Measurements from ENCODE around the gene SSX1.
"Not testable (repeated sequence)": the region's sequence is repeated elsewhere in the genome, so short reads cannot be mapped to it uniquely, and the experiment has no call there.

The SSX1 gene

DNA sequence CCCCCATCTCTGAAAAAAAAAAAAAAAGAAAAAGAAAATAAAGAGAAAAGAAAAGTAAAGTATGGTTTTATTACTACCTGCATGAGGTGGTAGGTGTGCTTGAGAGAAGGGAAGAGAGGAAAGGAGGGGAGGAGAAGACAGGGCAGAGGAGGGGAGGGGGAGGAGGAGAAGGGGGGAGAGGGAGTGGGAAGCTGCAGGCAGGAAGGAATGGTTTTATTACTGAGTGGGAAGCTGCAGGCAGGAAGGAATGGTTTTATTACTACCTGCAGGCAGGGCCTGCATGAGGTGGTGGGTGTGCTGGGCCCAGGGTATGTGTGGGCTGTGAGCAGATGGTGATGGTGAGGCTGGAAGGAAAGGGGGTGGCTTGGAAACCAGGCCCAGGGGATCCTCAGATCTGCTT is 19.2 kb downstream of the SSX1 start:
- H2AFZ ChIP-seq (ENCODE audit: low read depth, low read length); H3K9me3 ChIP-seq (ENCODE audit: control insufficient read depth, low read length); H3K14ac ChIP-seq (ENCODE audit: low read length in 2 of 2); H3K27ac ChIP-seq (ENCODE audit: low read length, poor library complexity, severe bottlenecking); H3K27me3 ChIP-seq (ENCODE audit: control insufficient read depth in 1 of 2, insufficient read depth in 1 of 2, low read length in 2 of 2); H2BK5ac ChIP-seq (ENCODE audit: low read depth, low read length, poor library complexity, severe bottlenecking); H3K18ac ChIP-seq (ENCODE audit: low read depth in 1 of 2, low read length in 2 of 2); DNase-seq; H3K79me1 ChIP-seq (replicated peaks; ENCODE audit: low read length, poor library complexity, severe bottlenecking); H4K8ac ChIP-seq (ENCODE audit: low read length); H4K91ac ChIP-seq (ENCODE audit: low read length); H2BK15ac ChIP-seq (ENCODE audit: low read depth, poor library complexity, severe bottlenecking); H3K4me3 ChIP-seq (ENCODE audit: insufficient read depth in 1 of 2, low read depth in 1 of 2, low read length in 2 of 2); H3K4ac ChIP-seq (ENCODE audit: low read depth in 1 of 2, low read length in 2 of 2); H2BK120ac ChIP-seq (ENCODE audit: low read depth, low read length); H2AK5ac ChIP-seq (ENCODE audit: low read length, severe bottlenecking); H3K23ac ChIP-seq (ENCODE audit: low read length in 2 of 2); H3K9ac ChIP-seq (ENCODE audit: low read length); H3K36me3 ChIP-seq (ENCODE audit: control insufficient read depth in 1 of 2, insufficient read depth in 2 of 2, low read depth in 1 of 2, low read length in 2 of 2); H2BK12ac ChIP-seq (ENCODE audit: low read length in 2 of 2); H3K4me2 ChIP-seq (ENCODE audit: low read length, poor library complexity, severe bottlenecking); H3K4me1 ChIP-seq (ENCODE audit: control insufficient read depth, insufficient read depth, low read depth, low read length): not testable (repeated sequence)

DNA sequence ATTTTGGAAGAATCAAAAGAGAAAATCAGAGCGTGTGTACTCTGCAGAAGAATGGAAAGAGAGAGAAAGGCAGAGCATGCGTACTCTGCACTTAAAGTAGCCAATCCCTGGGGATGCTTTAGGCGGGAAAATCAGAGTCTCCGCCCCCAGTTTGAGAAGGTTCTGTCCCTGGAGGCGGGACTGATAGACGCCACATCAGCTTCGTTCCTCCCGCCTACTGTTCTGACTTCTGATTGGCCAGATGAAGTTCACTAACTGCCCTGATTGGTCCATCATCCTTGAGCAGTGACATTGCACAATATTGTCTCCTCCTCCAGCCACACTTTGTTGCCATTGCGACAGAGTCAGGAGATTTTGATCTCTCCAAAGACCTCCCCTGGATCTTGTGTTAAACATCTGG is 23.8 kb downstream of the SSX1 start:
- Histone ChIP-seq H3K36me3 (ENCODE audit: control insufficient read depth in 1 of 2, insufficient read depth in 2 of 2, low read depth in 1 of 2, low read length in 2 of 2) (no peaks in the 10 kb centered on the region), H3K4ac (ENCODE audit: low read depth in 1 of 2, low read length in 2 of 2) (no peak overlapping the region), H3K14ac (ENCODE audit: low read length in 2 of 2) (no peak overlapping the region), H2BK5ac (ENCODE audit: low read depth, low read length, poor library complexity, severe bottlenecking) (no peak overlapping the region), H3K18ac (ENCODE audit: low read depth in 1 of 2, low read length in 2 of 2) (no peak overlapping the region), H2AK5ac (ENCODE audit: low read length, severe bottlenecking) (no peak overlapping the region), H4K8ac (ENCODE audit: low read length) (no peak overlapping the region), H3K4me2 (ENCODE audit: low read length, poor library complexity, severe bottlenecking) (no peak overlapping the region), H2BK12ac (ENCODE audit: low read length in 2 of 2) (no peak overlapping the region), H3K23ac (ENCODE audit: low read length in 2 of 2) (no peak overlapping the region), H3K27ac (ENCODE audit: low read length, poor library complexity, severe bottlenecking) (no peak overlapping the region), H2AFZ (ENCODE audit: low read depth, low read length) (no peak overlapping the region), H3K27me3 (ENCODE audit: control insufficient read depth in 1 of 2, insufficient read depth in 1 of 2, low read length in 2 of 2) (no peaks in the 10 kb centered on the region), H3K9ac (ENCODE audit: low read length) (no peak overlapping the region), H4K91ac (ENCODE audit: low read length) (no peak overlapping the region), H3K79me1 (replicated peaks; ENCODE audit: low read length, poor library complexity, severe bottlenecking) (no peaks in the 10 kb centered on the region), H3K4me3 (ENCODE audit: insufficient read depth in 1 of 2, low read depth in 1 of 2, low read length in 2 of 2) (peak overlapping the region in 1 of 2 experiments; percentile 54), H2BK15ac (ENCODE audit: low read depth, poor library complexity, severe bottlenecking) (no peak overlapping the region), H2BK120ac (ENCODE audit: low read depth, low read length) (no peak overlapping the region), H3K9me3 (ENCODE audit: control insufficient read depth, low read length) (no peaks in the 10 kb centered on the region), H3K4me1 (ENCODE audit: control insufficient read depth, insufficient read depth, low read depth, low read length) (no peaks in the 10 kb centered on the region)
- no peak for DNase-seq
- WGBS = 86% methylated on average over 8 of the region's 9 CpGs

DNA sequence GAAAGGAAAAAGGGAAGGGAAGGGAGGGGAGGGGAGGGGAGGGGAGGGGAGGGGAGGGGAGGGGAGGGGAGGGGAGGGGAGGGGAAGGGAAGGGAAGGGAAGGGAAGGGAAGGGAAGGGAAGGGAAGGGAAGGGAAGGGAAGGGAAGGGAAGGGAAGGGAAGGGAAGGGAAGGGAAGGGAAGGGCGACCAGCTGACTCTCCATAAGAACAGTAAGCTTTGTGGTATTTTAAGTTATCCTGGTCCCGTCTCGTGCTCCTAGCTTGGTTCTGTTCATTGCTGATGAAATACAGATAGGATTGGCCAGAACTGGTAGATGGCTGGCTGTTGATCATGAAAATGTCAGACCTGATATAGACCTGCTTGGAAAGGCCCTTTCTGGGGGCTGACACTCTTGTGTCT is 25.5 kb downstream of the SSX1 start:
- H3K4me2 ChIP-seq (ENCODE audit: low read length, poor library complexity, severe bottlenecking); H3K79me1 ChIP-seq (replicated peaks; ENCODE audit: low read length, poor library complexity, severe bottlenecking); H2BK12ac ChIP-seq (ENCODE audit: low read length in 2 of 2); H4K91ac ChIP-seq (ENCODE audit: low read length); H3K4ac ChIP-seq (ENCODE audit: low read depth in 1 of 2, low read length in 2 of 2); H4K8ac ChIP-seq (ENCODE audit: low read length); H2BK5ac ChIP-seq (ENCODE audit: low read depth, low read length, poor library complexity, severe bottlenecking); H3K4me3 ChIP-seq (ENCODE audit: insufficient read depth in 1 of 2, low read depth in 1 of 2, low read length in 2 of 2); DNase-seq; H2BK120ac ChIP-seq (ENCODE audit: low read depth, low read length); H2BK15ac ChIP-seq (ENCODE audit: low read depth, poor library complexity, severe bottlenecking); H3K4me1 ChIP-seq (ENCODE audit: control insufficient read depth, insufficient read depth, low read depth, low read length); H2AK5ac ChIP-seq (ENCODE audit: low read length, severe bottlenecking); H3K27ac ChIP-seq (ENCODE audit: low read length, poor library complexity, severe bottlenecking); H3K14ac ChIP-seq (ENCODE audit: low read length in 2 of 2); H3K9ac ChIP-seq (ENCODE audit: low read length); H3K9me3 ChIP-seq (ENCODE audit: control insufficient read depth, low read length); H3K23ac ChIP-seq (ENCODE audit: low read length in 2 of 2); H2AFZ ChIP-seq (ENCODE audit: low read depth, low read length); H3K27me3 ChIP-seq (ENCODE audit: control insufficient read depth in 1 of 2, insufficient read depth in 1 of 2, low read length in 2 of 2); H3K18ac ChIP-seq (ENCODE audit: low read depth in 1 of 2, low read length in 2 of 2); H3K36me3 ChIP-seq (ENCODE audit: control insufficient read depth in 1 of 2, insufficient read depth in 2 of 2, low read depth in 1 of 2, low read length in 2 of 2): not testable (repeated sequence)
- WGBS = 79% methylated on average over 3 of the region's 3 CpGs

DNA sequence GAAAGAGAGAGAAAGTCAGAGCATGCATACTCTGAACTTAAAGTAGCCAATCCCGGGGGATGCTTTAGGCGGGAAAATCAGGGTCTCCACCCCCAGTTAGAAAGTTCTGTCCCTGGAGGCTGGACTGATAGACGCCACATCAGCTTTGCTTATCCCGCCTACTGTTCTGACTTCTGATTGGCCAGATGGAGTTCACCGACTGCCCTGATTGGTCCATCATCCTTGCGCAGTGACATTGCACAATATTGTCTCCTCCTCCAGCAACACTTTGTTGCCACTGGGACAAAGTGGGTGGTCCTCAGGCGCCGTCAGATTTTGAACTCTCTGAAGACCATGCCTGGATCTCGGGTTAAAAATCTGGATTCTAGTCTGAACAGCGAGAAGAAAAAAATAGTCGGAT is 51.0 kb downstream of the SSX1 start:
- no peak for DNase-seq
- Histone ChIP-seq H2BK120ac (ENCODE audit: low read depth, low read length) (no peak overlapping the region), H3K23ac (ENCODE audit: low read length in 2 of 2) (no peak overlapping the region), H3K27me3 (ENCODE audit: control insufficient read depth in 1 of 2, insufficient read depth in 1 of 2, low read length in 2 of 2) (peaks cover 0 to 3% of the 10 kb centered on the region in 2 experiments), H3K79me1 (replicated peaks; ENCODE audit: low read length, poor library complexity, severe bottlenecking) (no peaks in the 10 kb centered on the region), H2AK5ac (ENCODE audit: low read length, severe bottlenecking) (no peak overlapping the region), H4K8ac (ENCODE audit: low read length) (no peak overlapping the region), H2AFZ (ENCODE audit: low read depth, low read length) (no peak overlapping the region), H3K18ac (ENCODE audit: low read depth in 1 of 2, low read length in 2 of 2) (no peak overlapping the region), H3K36me3 (ENCODE audit: control insufficient read depth in 1 of 2, insufficient read depth in 2 of 2, low read depth in 1 of 2, low read length in 2 of 2) (no peaks in the 10 kb centered on the region), H3K9me3 (ENCODE audit: control insufficient read depth, low read length) (no peaks in the 10 kb centered on the region), H3K9ac (ENCODE audit: low read length) (no peak overlapping the region), H3K14ac (ENCODE audit: low read length in 2 of 2) (no peak overlapping the region), H3K4me3 (ENCODE audit: insufficient read depth in 1 of 2, low read depth in 1 of 2, low read length in 2 of 2) (no peak overlapping the region), H3K4me1 (ENCODE audit: control insufficient read depth, insufficient read depth, low read depth, low read length) (no peaks in the 10 kb centered on the region), H2BK12ac (ENCODE audit: low read length in 2 of 2) (no peak overlapping the region), H2BK5ac (ENCODE audit: low read depth, low read length, poor library complexity, severe bottlenecking) (no peak overlapping the region), H3K4ac (ENCODE audit: low read depth in 1 of 2, low read length in 2 of 2) (no peak overlapping the region), H3K4me2 (ENCODE audit: low read length, poor library complexity, severe bottlenecking) (no peak overlapping the region), H2BK15ac (ENCODE audit: low read depth, poor library complexity, severe bottlenecking) (no peak overlapping the region), H4K91ac (ENCODE audit: low read length) (no peak overlapping the region), H3K27ac (ENCODE audit: low read length, poor library complexity, severe bottlenecking) (no peak overlapping the region)
- WGBS = 96% methylated on average over 11 of the region's 11 CpGs
